Measurements from ENCODE around the gene KIF3C.

GRCh38 chr2:25948437-25948836 is 33.9 kb downstream of the KIF3C start:
- TF ChIP-seq CTCF (IDR thresholded peaks at IDR 0.05; ENCODE audit: low read length) = no peak
- no peak for TF ChIP-seq EZH2 (IDR thresholded peaks at IDR 0.05; ENCODE audit: borderline replicate concordance, low read length)
